Measurements from ENCODE around the gene DNAH17. TPM values are rescaled to one million over a fixed set of nuclear protein-coding genes. Genes with fewer than 3 reads are reported as not detected.

DNAH17 gene
- total RNA-seq, 1 donor from 2014 or later: 0.25 TPM

DNA sequence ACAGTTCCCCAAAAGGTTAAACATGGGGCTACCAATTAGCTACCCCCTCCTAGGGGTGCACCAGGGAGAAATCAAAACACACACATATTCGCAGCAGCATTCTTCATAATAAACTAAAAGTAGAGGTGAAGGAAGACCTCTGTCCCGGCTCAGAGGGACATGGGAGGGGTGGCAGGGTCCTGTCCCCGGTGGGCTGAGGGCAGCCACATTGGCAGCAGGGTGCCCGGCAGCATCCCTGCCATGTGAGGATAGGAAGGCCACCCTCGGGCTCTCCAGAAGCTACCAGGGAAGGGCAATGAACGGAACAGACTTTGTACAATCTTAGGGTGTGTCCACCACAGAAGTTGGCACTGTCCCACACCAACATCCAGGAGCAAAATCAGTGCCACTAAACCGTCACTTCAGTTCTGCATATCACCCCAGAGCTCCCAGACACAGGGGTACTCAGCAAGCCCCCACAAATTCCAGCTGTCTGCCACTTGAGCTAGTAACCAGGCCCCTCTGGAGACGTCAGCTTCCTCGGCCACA, 3.1 kb upstream of the DNAH17 start:
- Histone ChIP-seq H3K4me3 (ENCODE audit: low read depth, low read length) (no peak overlapping the region), H3K27me3 (ENCODE audit: control insufficient read depth, insufficient read depth, low read length) (no peaks in the 10 kb centered on the region), H3K36me3 (ENCODE audit: control insufficient read depth, insufficient read depth, low read length) (no peaks in the 10 kb centered on the region)
- no peak for DNase-seq (ENCODE audit: low read depth)
- TF ChIP-seq, protein P1, sequence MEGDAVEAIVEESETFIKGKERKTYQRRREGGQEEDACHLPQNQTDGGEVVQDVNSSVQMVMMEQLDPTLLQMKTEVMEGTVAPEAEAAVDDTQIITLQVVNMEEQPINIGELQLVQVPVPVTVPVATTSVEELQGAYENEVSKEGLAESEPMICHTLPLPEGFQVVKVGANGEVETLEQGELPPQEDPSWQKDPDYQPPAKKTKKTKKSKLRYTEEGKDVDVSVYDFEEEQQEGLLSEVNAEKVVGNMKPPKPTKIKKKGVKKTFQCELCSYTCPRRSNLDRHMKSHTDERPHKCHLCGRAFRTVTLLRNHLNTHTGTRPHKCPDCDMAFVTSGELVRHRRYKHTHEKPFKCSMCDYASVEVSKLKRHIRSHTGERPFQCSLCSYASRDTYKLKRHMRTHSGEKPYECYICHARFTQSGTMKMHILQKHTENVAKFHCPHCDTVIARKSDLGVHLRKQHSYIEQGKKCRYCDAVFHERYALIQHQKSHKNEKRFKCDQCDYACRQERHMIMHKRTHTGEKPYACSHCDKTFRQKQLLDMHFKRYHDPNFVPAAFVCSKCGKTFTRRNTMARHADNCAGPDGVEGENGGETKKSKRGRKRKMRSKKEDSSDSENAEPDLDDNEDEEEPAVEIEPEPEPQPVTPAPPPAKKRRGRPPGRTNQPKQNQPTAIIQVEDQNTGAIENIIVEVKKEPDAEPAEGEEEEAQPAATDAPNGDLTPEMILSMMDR (IDR thresholded peaks at IDR 0.05; ENCODE audit: insufficient read depth, low read length, poor library complexity, severe bottlenecking): no peak

DNA sequence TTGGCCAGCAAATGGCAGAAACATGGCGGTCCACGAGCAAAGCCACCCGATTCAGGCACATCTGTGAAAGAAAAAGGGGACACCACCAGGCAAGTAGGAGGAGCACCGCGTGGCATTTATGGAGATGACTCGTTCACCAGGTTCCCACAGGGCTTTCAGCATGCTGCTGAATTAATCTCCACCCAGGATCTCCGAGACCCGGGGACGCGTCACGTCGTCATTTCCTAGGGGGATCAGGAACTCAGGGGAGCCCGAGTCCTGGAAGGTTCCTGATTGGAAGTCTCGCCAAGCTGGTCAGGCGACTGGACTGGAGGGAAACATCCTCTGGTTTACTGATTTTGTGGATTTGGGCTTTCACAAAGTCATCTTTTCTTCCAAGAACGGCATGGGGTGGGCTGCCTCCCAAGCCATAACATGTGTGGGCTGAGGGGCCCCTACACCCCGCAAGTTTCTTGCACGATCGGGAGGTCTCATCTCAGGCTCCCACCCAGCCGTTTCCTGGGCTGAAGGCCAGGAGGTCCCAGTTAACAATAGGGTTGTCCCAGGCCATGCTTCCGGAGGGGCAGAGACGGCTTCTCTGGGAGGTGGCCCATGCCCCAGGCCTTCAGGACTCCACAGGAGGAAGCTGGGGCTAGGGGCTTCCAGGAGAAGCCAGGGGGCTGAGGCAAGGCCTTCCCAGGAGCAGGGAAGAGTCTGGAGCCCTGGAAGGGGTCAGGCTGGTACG, 645 bp downstream of the DNAH17 start:
- Histone ChIP-seq H3K27me3 (ENCODE audit: control insufficient read depth, insufficient read depth, low read length) (no peaks in the 10 kb centered on the region), H3K4me3 (ENCODE audit: low read depth, low read length) (no peak overlapping the region), H3K36me3 (ENCODE audit: control insufficient read depth, insufficient read depth, low read length) (no peaks in the 10 kb centered on the region)
- TF ChIP-seq, protein P1 (IDR thresholded peaks at IDR 0.05; ENCODE audit: insufficient read depth, low read length, poor library complexity, severe bottlenecking): no peak
- DNase-seq (ENCODE audit: low read depth): no peak

DNA sequence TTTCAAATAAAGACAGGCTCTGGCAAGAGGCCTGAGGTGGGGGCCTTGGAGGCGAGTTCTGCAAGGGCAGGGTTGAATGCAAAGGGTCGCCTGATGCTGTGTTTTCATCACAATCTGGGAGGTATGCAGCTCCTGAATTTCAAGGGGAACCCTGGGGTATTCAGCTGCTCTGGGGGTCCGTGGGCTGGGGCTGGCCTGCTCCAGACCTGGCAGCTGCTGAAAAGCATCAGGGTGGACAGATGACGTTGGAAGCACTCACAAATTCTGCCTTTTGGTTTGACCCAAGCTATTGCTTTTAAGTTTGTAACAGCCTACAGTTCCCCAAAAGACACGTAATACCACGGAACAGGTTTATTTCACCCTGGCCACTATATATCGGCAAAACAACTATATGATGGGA, 1.3 kb downstream of the DNAH17 start:
- Histone ChIP-seq H3K27me3 (ENCODE audit: control insufficient read depth, insufficient read depth, low read length) (no peaks in the 10 kb centered on the region), H3K4me3 (ENCODE audit: low read depth, low read length) (no peak overlapping the region), H3K36me3 (ENCODE audit: control insufficient read depth, insufficient read depth, low read length) (no peaks in the 10 kb centered on the region)
- no peak for DNase-seq (ENCODE audit: low read depth)
- TF ChIP-seq, protein P1 (IDR thresholded peaks at IDR 0.05; ENCODE audit: insufficient read depth, low read length, poor library complexity, severe bottlenecking): no peak

DNA sequence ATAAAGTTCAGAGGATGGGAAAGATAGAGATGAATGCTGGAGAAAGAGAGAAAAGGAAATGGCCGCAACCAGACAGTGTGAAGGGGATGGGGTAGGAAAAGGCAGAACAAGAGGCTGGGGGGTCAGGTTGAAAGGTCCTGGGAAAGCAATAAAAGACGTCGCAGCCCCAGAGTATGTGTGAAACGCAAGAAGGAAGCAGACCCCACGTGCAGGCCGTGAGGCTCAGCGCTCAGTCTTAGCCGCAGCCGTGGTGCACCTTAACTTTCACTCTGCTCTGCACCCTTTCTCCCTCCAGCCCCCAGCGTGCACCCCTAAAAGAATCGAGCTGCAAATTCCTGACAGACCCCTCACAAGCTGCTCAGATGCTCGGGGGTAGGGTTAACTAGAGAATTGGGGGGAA, 1.9 kb downstream of the DNAH17 start:
- no peak for DNase-seq (ENCODE audit: low read depth)
- TF ChIP-seq, protein P1 (IDR thresholded peaks at IDR 0.05; ENCODE audit: insufficient read depth, low read length, poor library complexity, severe bottlenecking): no peak
- Histone ChIP-seq H3K27me3 (ENCODE audit: control insufficient read depth, insufficient read depth, low read length) (no peaks in the 10 kb centered on the region), H3K36me3 (ENCODE audit: control insufficient read depth, insufficient read depth, low read length) (no peaks in the 10 kb centered on the region), H3K4me3 (ENCODE audit: low read depth, low read length) (no peak overlapping the region)

DNA sequence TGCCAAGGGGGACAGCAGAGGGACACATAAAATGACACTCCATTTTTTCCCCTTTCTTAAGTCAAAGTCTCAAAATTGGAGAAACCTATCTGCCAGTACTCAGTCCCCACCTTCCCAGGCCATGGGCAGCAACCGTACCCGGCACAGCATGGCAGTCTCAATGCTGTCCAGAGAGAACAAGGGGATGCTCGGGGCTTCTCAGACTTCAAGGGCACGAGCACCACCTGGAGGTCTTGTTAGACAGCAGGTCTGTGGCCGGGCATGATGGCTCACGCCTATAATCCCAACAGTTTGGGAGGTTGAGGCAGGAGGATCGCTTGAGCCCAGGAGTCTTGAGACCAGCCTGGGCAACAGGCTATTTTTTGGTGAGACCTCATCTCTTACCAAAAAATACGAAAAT, 3.2 kb downstream of the DNAH17 start:
- Histone ChIP-seq H3K4me3 (ENCODE audit: low read depth, low read length) (no peak overlapping the region), H3K27me3 (ENCODE audit: control insufficient read depth, insufficient read depth, low read length) (no peaks in the 10 kb centered on the region), H3K36me3 (ENCODE audit: control insufficient read depth, insufficient read depth, low read length) (no peaks in the 10 kb centered on the region)

More for the DNA sequence above, 3.2 kb downstream of the DNAH17 start:
- TF ChIP-seq, protein P1 (IDR thresholded peaks at IDR 0.05; ENCODE audit: insufficient read depth, low read length, poor library complexity, severe bottlenecking): no peak
- no peak for DNase-seq (ENCODE audit: low read depth)
